A673 (cell line): ENCODE data around the gene FRMD1. TPM values are rescaled to one million over a fixed set of nuclear protein-coding genes. Genes with fewer than 3 reads are reported as not detected.

ENCODE experiments used
- BruUV-seq: library from RNA; stranded (reverse); fragments of 400-500 nt; replicated peaks from 2 replicates; lab custom pipeline; 2021; lab: Mats Ljungman, UMichigan
- CTCF ChIA-PET: fragments of 300-600 bp; sonication (Branson Sonifier 250); formaldehyde crosslinking; loops from one replicate; lab custom pipeline; 2022; ENCODE audit warnings: antibody characterized with exemption; lab: Charles Lee
- POLR2A ChIA-PET: fragments of 300-600 bp; sonication (Branson Sonifier 250); formaldehyde crosslinking; loops from one replicate; lab custom pipeline; 2022; ENCODE audit warnings: antibody characterized with exemption; ENCODE audit not compliant: low non-redundant PET; lab: Charles Lee
- DNase-seq: peaks from one replicate; pipeline ENCODE4 v3.0.0-alpha.2; 2015; ENCODE audit warnings: low spot score
- H3K27ac ChIP-seq: fragments of 200-600 bp; sonication (generic); 2 replicates; pipeline ENCODE4 v1.5.1; 2016; ENCODE audit warnings: mixed run types, low read depth, mild to moderate bottlenecking, mixed read lengths, antibody characterized with exemption, low read length; ENCODE audit not compliant: poor library complexity, severe bottlenecking
- H3K27me3 ChIP-seq: fragments of 200-600 bp; sonication (generic); replicated peaks from 2 replicates; pipeline ENCODE4 v1.6.1; 2017; ENCODE audit warnings: mixed run types, low read depth, mild to moderate bottlenecking, mixed read lengths, antibody characterized with exemption, low read length; ENCODE audit not compliant: insufficient read depth, poor library complexity
- H3K36me3 ChIP-seq: fragments of 200-600 bp; sonication (generic); 2 replicates; pipeline ENCODE4 v1.6.1; 2016; ENCODE audit warnings: mixed run types, mild to moderate bottlenecking, mixed read lengths, antibody characterized with exemption, low read length; ENCODE audit not compliant: insufficient read depth, poor library complexity, severe bottlenecking
- H3K4me1 ChIP-seq: fragments of 200-600 bp; sonication (generic); 2 replicates; pipeline ENCODE4 v1.6.1; 2017; ENCODE audit warnings: mixed run types, mild to moderate bottlenecking, mixed read lengths, antibody characterized with exemption, low read length; ENCODE audit not compliant: insufficient read depth, poor library complexity, severe bottlenecking
- H3K4me3 ChIP-seq: fragments of 200-600 bp; sonication (generic); 2 replicates; pipeline ENCODE4 v1.5.1; 2016; ENCODE audit warnings: low read depth, mixed run types, mild to moderate bottlenecking, mixed read lengths, low read length; ENCODE audit not compliant: poor library complexity, severe bottlenecking
- H3K9me3 ChIP-seq: fragments of 200-600 bp; sonication (generic); 2 replicates; pipeline ENCODE4 v1.6.1; 2016; ENCODE audit warnings: mixed run types, low read depth, mild to moderate bottlenecking, mixed read lengths, antibody characterized with exemption, low read length; ENCODE audit not compliant: poor library complexity, severe bottlenecking
- EZH2 ChIP-seq: fragments of 200-600 bp; sonication (generic); IDR thresholded peaks from 2 replicates; pipeline ENCODE4 v1.6.1; 2017; ENCODE audit warnings: borderline replicate concordance, low read depth, mild to moderate bottlenecking, mixed read lengths, antibody characterized with exemption, low read length; ENCODE audit not compliant: poor library complexity, severe bottlenecking
- intact Hi-C: fragments of 100-400 bp; cut with micrococcal nuclease; formaldehyde crosslinking; loops from one replicate; pipeline ENCODE4 v1.10.0; 2022; ENCODE audit not compliant: unreplicated experiment
- total RNA-seq: library from RNA; stranded (reverse); gene quantifications from 2 replicates; pipeline ENCODE4 v1.2.3, GENCODE V29; 2021
- TF ChIP-seq, protein P1 (sequence below): fragments of 300-800, 200-600 bp; sonication (generic); conservative IDR thresholded peaks from 2 replicates; pipeline ENCODE4 v1.5.1; 2017; ENCODE audit warnings: low read depth, mild to moderate bottlenecking, antibody characterized with exemption, low read length, moderate library complexity, mixed read lengths

FRMD1 gene
- total RNA-seq, 1 experiment from 2014 or later, result not detected

GRCh38 chr6:168105813-168106632 is 27.0 kb upstream of the FRMD1 start:
- ChIA-PET CTCF (interaction anchor here (0.6 kb wide), 1 partner anchor 190 kb away, joined by 3 read pairs; no protein-coding TSS in a partner anchor), POLR2A (no interaction called here)
- Histone ChIP-seq H3K36me3 (no peaks in the 10 kb centered on the region), H3K27me3 (no peaks in the 10 kb centered on the region), H3K9me3 (no peaks in the 10 kb centered on the region), H3K27ac (no peak overlapping the region), H3K4me1 (no peaks in the 10 kb centered on the region), H3K4me3 (no peak overlapping the region)
- BruUV-seq, result no TSS peak
- TF ChIP-seq, protein P1, sequence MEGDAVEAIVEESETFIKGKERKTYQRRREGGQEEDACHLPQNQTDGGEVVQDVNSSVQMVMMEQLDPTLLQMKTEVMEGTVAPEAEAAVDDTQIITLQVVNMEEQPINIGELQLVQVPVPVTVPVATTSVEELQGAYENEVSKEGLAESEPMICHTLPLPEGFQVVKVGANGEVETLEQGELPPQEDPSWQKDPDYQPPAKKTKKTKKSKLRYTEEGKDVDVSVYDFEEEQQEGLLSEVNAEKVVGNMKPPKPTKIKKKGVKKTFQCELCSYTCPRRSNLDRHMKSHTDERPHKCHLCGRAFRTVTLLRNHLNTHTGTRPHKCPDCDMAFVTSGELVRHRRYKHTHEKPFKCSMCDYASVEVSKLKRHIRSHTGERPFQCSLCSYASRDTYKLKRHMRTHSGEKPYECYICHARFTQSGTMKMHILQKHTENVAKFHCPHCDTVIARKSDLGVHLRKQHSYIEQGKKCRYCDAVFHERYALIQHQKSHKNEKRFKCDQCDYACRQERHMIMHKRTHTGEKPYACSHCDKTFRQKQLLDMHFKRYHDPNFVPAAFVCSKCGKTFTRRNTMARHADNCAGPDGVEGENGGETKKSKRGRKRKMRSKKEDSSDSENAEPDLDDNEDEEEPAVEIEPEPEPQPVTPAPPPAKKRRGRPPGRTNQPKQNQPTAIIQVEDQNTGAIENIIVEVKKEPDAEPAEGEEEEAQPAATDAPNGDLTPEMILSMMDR, result no peak
- no peak for TF ChIP-seq EZH2
- DNase-seq, result no peak
- intact Hi-C loops, result no loop called here

DNA sequence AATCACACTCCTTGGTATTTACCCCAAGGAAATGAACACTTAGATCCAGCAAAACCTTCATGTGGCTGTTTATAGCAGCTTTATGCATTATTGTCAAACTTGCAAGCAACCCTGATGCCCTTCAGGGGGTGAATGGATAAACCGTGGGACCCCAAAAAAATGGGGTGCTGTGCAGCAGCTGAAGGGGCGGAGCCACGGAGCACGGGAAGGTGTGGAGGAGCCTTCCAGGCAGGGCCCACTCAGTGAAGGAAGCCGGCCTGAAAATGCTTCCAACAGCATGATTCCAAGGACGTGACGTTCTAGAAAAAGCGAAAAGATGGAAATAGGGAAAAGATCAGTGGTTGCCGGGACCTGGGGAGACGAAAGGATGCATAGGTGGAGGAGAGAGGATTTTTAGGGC is 25.6 kb upstream of the FRMD1 start:
- no TSS peak for BruUV-seq
- TF ChIP-seq EZH2, result no peak
- TF ChIP-seq, protein P1, result no peak
- Histone ChIP-seq H3K36me3 (no peaks in the 10 kb centered on the region), H3K4me1 (no peaks in the 10 kb centered on the region), H3K4me3 (no peak overlapping the region), H3K9me3 (no peaks in the 10 kb centered on the region), H3K27ac (no peak overlapping the region), H3K27me3 (no peaks in the 10 kb centered on the region)
- CTCF ChIA-PET, result no interaction called here
- POLR2A ChIA-PET, result no interaction called here
- intact Hi-C loops, result no loop called here
- no peak for DNase-seq

DNA sequence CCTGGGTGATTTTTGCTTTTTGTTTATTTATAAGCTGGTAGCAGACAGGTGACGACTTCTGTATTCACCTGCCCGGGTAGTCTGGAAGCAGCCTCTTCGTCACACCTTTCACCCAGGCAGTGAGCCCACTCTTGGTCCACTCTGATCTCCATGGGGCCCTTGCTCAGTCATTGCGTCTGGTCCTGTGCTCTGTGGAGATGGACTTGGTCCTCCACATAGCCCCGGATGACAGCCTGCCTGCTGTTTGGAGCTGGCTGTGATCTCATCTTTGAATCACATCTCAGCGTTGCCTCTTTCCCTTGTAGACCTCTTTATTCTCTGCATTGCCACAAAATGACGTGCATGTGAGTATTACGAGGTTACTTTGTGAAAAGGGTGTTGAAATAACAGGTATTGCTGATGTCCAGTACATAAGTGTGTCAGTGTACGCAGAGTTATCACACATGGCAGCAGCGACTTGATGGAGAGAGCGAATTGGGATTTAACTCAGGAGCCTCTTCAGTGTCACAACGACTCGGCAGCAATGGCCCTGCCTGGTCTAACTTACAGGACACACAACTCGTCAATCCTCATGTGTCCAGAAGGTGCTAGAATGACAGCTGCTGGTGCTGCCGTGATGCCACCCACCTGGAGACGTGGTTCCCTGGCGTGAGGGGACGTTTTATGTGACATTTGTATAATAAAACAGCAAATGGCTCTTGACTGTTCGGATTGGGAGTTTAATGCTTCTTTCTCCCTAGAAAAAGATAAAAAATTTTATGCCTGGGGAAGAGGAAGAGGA is 24.2 kb upstream of the FRMD1 start:
- DNase-seq, result no peak
- H3K36me3 ChIP-seq, result no peaks in the 10 kb centered on the region
- intact Hi-C loops, result no loop called here
- BruUV-seq, result no TSS peak
- H3K4me3 ChIP-seq, result no peak overlapping the region
- H3K27me3 ChIP-seq, result no peaks in the 10 kb centered on the region
- CTCF ChIA-PET, result no interaction called here
- POLR2A ChIA-PET, result no interaction called here
- H3K27ac ChIP-seq, result no peak overlapping the region
- H3K9me3 ChIP-seq, result no peaks in the 10 kb centered on the region
- H3K4me1 ChIP-seq, result no peaks in the 10 kb centered on the region
- TF ChIP-seq EZH2, result no peak
- TF ChIP-seq, protein P1, result no peak
